Naive B cell (primary cell): ENCODE results near the gene DOCK2. TPM values are rescaled to one million over a fixed set of nuclear protein-coding genes. Genes with fewer than 3 reads are reported as not detected.
"Not testable (repeated sequence)": the region's sequence is repeated elsewhere in the genome, so short reads cannot be mapped to it uniquely, and the experiment has no call there.

Source experiments
- ATAC-seq, 2 donors: fragments of 150-1000 bp; cut with Tn5 transposase; 2 replicates each; pipeline ENCODE4 v1.10.0; 2021; ENCODE audit warnings: low read depth in 2 of 2, mild to moderate bottlenecking in 2 of 2, moderate library complexity in 2 of 2
- DNase-seq: peaks from one replicate; pipeline ENCODE4 v3.0.0; 2022
- H3K27ac Mint-ChIP-seq, 6 donors: one replicate each; pipeline ENCODE4 v1.8.0; 2020 to 2022; ENCODE audit warnings: mild to moderate bottlenecking in 6 of 6, mixed read lengths in 6 of 6, moderate library complexity in 5 of 6, inconsistent platforms in 2 of 6
- H3K27me3 Mint-ChIP-seq, 3 donors: one replicate each; pipeline ENCODE4 v1.8.0; 2021 to 2022; ENCODE audit warnings: mixed read lengths in 3 of 3, mild to moderate bottlenecking in 1 of 3
- H3K36me3 Mint-ChIP-seq, 2 donors: one replicate each; pipeline ENCODE4 v1.8.0; 2020 to 2022; ENCODE audit warnings: mixed read lengths in 2 of 2, inconsistent platforms in 1 of 2, mild to moderate bottlenecking in 1 of 2
- H3K4me1 Mint-ChIP-seq, 3 donors: one replicate each; pipeline ENCODE4 v1.8.0; 2020 to 2022; ENCODE audit warnings: mixed read lengths in 3 of 3, inconsistent platforms in 1 of 3, mild to moderate bottlenecking in 1 of 3, moderate library complexity in 1 of 3
- H3K4me3 Mint-ChIP-seq, 8 donors: one replicate each; pipeline ENCODE4 v1.8.0; 2020 to 2022; ENCODE audit warnings: mild to moderate bottlenecking in 8 of 8, mixed read lengths in 8 of 8, moderate library complexity in 8 of 8, inconsistent platforms in 2 of 8
- H3K9me3 Mint-ChIP-seq, 7 donors: one replicate each; pipeline ENCODE4 v1.8.0; 2020 to 2022; ENCODE audit warnings: mixed read lengths in 7 of 7, mild to moderate bottlenecking in 5 of 7, inconsistent platforms in 2 of 7, moderate library complexity in 1 of 7
- polyA plus RNA-seq, 6 donors: library from polyadenylated mRNA; unstranded; fragments of 300-500 nt; fragmentation: Illumina TruSeq; gene quantifications; one replicate each; pipeline ENCODE4 v1.2.3, GENCODE V29; 2021; ENCODE audit warnings: low read depth in 6 of 6

Gene DOCK2
- polyA plus RNA-seq, 6 donors from 2014 or later: 62.1 to 165 (median 106) TPM

- DNase-seq (no peak), ATAC-seq (no peak)
- Mint-ChIP-seq H3K9me3 (peaks cover 0 to 2% (median 0%) of the 10 kb centered on the region in 7 donors), H3K27ac (no peak overlapping the region), H3K36me3 (peaks cover 57 to 69% of the 10 kb centered on the region in 2 donors), H3K4me1 (peaks cover 2 to 5% (median 4%) of the 10 kb centered on the region in 3 donors), H3K27me3 (no peaks in the 10 kb centered on the region), H3K4me3 (no peak overlapping the region)
These were observed 445.6 kb downstream of the DOCK2 start for GRCh38 chr5:170082701-170083100.

- H3K27me3 Mint-ChIP-seq: no peaks in the 10 kb centered on the region
- DNase-seq (no peak), ATAC-seq (no peak)
- H3K4me1 Mint-ChIP-seq: peaks cover 0 to 5% (median 2%) of the 10 kb centered on the region in 3 donors
- H3K9me3 Mint-ChIP-seq: no peaks in the 10 kb centered on the region
- no peak overlapping the region for H3K4me3 Mint-ChIP-seq
- H3K36me3 Mint-ChIP-seq: peaks cover 35 to 39% of the 10 kb centered on the region in 2 donors
- peak overlapping the region in 3 of 6 donors; percentile 6 to 75 (median 16) for H3K27ac Mint-ChIP-seq
These were observed 450.2 kb downstream of the DOCK2 start for GRCh38 chr5:170087168-170087817.

- Mint-ChIP-seq H3K9me3 (peaks cover 0 to 2% (median 0%) of the 10 kb centered on the region in 7 donors), H3K27ac (no peak overlapping the region)
These were observed 455.5 kb downstream of the DOCK2 start for GRCh38 chr5:170092455-170093101.

GRCh38 chr5:170094329-170094728 lies 457.3 kb downstream of the DOCK2 start:
- H3K27ac Mint-ChIP-seq, H3K4me1 Mint-ChIP-seq, H3K9me3 Mint-ChIP-seq, DNase-seq, H3K4me3 Mint-ChIP-seq, ATAC-seq, H3K36me3 Mint-ChIP-seq: not testable (repeated sequence)
- peaks cover 0 to 20% (median 8%) of the 10 kb centered on the region in 3 donors for H3K27me3 Mint-ChIP-seq

More at GRCh38 chr5:170092455-170093101, 455.5 kb downstream of the DOCK2 start:
- Mint-ChIP-seq H3K27me3 (peaks cover 0 to 15% (median 1%) of the 10 kb centered on the region in 3 donors), H3K4me3 (no peak overlapping the region), H3K36me3 (no peaks in the 10 kb centered on the region), H3K4me1 (no peaks in the 10 kb centered on the region)
- DNase-seq: no peak
- ATAC-seq: no peak

GRCh38 chr5:170095646-170096045 lies 458.6 kb downstream of the DOCK2 start:
- ATAC-seq: no peak
- Mint-ChIP-seq H3K36me3 (no peaks in the 10 kb centered on the region), H3K4me1 (peaks cover 0 to 6% (median 3%) of the 10 kb centered on the region in 3 donors), H3K4me3 (no peak overlapping the region), H3K27me3 (peaks cover 0 to 27% (median 8%) of the 10 kb centered on the region in 3 donors), H3K9me3 (peaks cover 0 to 12% (median 5%) of the 10 kb centered on the region in 7 donors), H3K27ac (peak overlapping the region in 1 of 6 donors; percentile 27)
- DNase-seq: no peak

GRCh38 chr5:170097934-170098333 lies 460.9 kb downstream of the DOCK2 start:
- ATAC-seq (no peak), DNase-seq (no peak)
- Mint-ChIP-seq H3K36me3 (no peaks in the 10 kb centered on the region), H3K27me3 (peaks cover 0 to 28% (median 8%) of the 10 kb centered on the region in 3 donors), H3K4me3 (peak overlapping the region in 1 of 8 donors; percentile 27), H3K9me3 (peaks cover 0 to 12% (median 5%) of the 10 kb centered on the region in 7 donors), H3K4me1 (peaks cover 0 to 6% (median 3%) of the 10 kb centered on the region in 3 donors), H3K27ac (no peak overlapping the region)

- H3K4me1 Mint-ChIP-seq: peaks cover 1 to 6% (median 3%) of the 10 kb centered on the region in 3 donors
- no peaks in the 10 kb centered on the region for H3K36me3 Mint-ChIP-seq
- H3K9me3 Mint-ChIP-seq: peaks cover 0 to 12% (median 5%) of the 10 kb centered on the region in 7 donors
- no peak overlapping the region for H3K4me3 Mint-ChIP-seq
- H3K27ac Mint-ChIP-seq: peak overlapping the region in 1 of 6 donors; percentile 83
- DNase-seq (peak; percentile 44), ATAC-seq (peak; percentile 38 to 44)
- peaks cover 2 to 39% (median 25%) of the 10 kb centered on the region in 3 donors for H3K27me3 Mint-ChIP-seq
These were observed 463.2 kb downstream of the DOCK2 start for GRCh38 chr5:170100066-170100943.

- no peak overlapping the region for H3K4me3 Mint-ChIP-seq
- peaks cover 0 to 8% (median 4%) of the 10 kb centered on the region in 7 donors for H3K9me3 Mint-ChIP-seq
- peaks cover 3 to 6% (median 3%) of the 10 kb centered on the region in 3 donors for H3K4me1 Mint-ChIP-seq
These were observed 466.4 kb downstream of the DOCK2 start for GRCh38 chr5:170103447-170103846.

GRCh38 chr5:170104299-170104698 lies 467.2 kb downstream of the DOCK2 start:
- Mint-ChIP-seq H3K27ac (no peak overlapping the region), H3K4me3 (no peak overlapping the region)

More at GRCh38 chr5:170103447-170103846, 466.4 kb downstream of the DOCK2 start:
- Mint-ChIP-seq H3K27ac (peak overlapping the region in 1 of 6 donors; percentile 18), H3K36me3 (no peaks in the 10 kb centered on the region), H3K27me3 (peaks cover 4 to 42% (median 39%) of the 10 kb centered on the region in 3 donors)
- ATAC-seq: no peak
- no peak for DNase-seq

GRCh38 chr5:170104710-170105109 lies 467.6 kb downstream of the DOCK2 start:
- DNase-seq (no peak), ATAC-seq (no peak)
- Mint-ChIP-seq H3K4me1 (peaks cover 3 to 6% (median 3%) of the 10 kb centered on the region in 3 donors), H3K4me3 (no peak overlapping the region), H3K9me3 (peaks cover 0 to 2% (median 0%) of the 10 kb centered on the region in 7 donors), H3K27ac (no peak overlapping the region), H3K36me3 (no peaks in the 10 kb centered on the region), H3K27me3 (peaks cover 4 to 42% (median 42%) of the 10 kb centered on the region in 3 donors)

More at GRCh38 chr5:170104299-170104698, 467.2 kb downstream of the DOCK2 start:
- Mint-ChIP-seq H3K36me3 (no peaks in the 10 kb centered on the region), H3K9me3 (peaks cover 0 to 4% (median under 1%) of the 10 kb centered on the region in 7 donors), H3K27me3 (peaks cover 4 to 42% (median 42%) of the 10 kb centered on the region in 3 donors), H3K4me1 (peaks cover 3 to 6% (median 3%) of the 10 kb centered on the region in 3 donors)
- DNase-seq: no peak
- ATAC-seq: no peak

- no peak for ATAC-seq
- Mint-ChIP-seq H3K4me3 (no peak within 1 kb of the TSS), H3K9me3 (no peaks in the 10 kb centered on the region), H3K36me3 (no peaks in the 10 kb centered on the region), H3K27me3 (peaks cover 4 to 42% (median 35%) of the 10 kb centered on the region in 3 donors), H3K4me1 (peaks cover 0 to 3% (median 0%) of the 10 kb centered on the region in 3 donors), H3K27ac (peak within 1 kb of the TSS in 2 of 6 donors; percentile 16 to 34)
- no peak for DNase-seq
These were observed 468.9 kb downstream of the DOCK2 start, which contains the start of gene FOXI1 for GRCh38 chr5:170105642-170106611. Gene FOXI1, plus strand, starts transcription at chr5:170105897. Its CDS starts 61 bp downstream, at chr5:170105958.

GRCh38 chr5:170107674-170108073 lies 470.6 kb downstream of the DOCK2 start:
- H3K9me3 Mint-ChIP-seq: no peaks in the 10 kb centered on the region
- ATAC-seq (no peak), DNase-seq (no peak)
- H3K4me3 Mint-ChIP-seq: peak overlapping the region in 1 of 8 donors; percentile 37
- no peaks in the 10 kb centered on the region for H3K36me3 Mint-ChIP-seq
- H3K4me1 Mint-ChIP-seq: peaks cover 0 to 3% (median 0%) of the 10 kb centered on the region in 3 donors
- H3K27me3 Mint-ChIP-seq: peaks cover 8 to 42% (median 35%) of the 10 kb centered on the region in 3 donors
- H3K27ac Mint-ChIP-seq: no peak overlapping the region
